Gastroesophageal sphincter (tissue), 4 donors: ENCODE results near the gene PDE2A. TPM values are rescaled to one million over a fixed set of nuclear protein-coding genes. Genes with fewer than 3 reads are reported as not detected.

Source experiments
- ATAC-seq: fragments of 150-250 bp; one replicate; pipeline ENCODE4 v1.9.1; 2016; ENCODE audit warnings: mild to moderate bottlenecking, moderate library complexity
- H3K27ac ChIP-seq, 4 donors: fragments of 200-600 bp; sonication (generic) in 3 of 4; 1 replicate in 3 of 4; 2 replicates in 1 of 4; pipeline ENCODE4 v1.5.1; 2016 to 2019
- H3K27me3 ChIP-seq: fragments of 200-600 bp; sonication (generic); one replicate; pipeline ENCODE4 v1.5.1; 2019
- H3K36me3 ChIP-seq, 2 donors: fragments of 200-600 bp; sonication (generic); one replicate each; pipeline ENCODE4 v1.5.1; 2019; ENCODE audit warnings: control low read depth in 1 of 2
- H3K4me1 ChIP-seq, 3 donors: fragments of 200-600 bp; sonication (generic); 1 replicate in 2 of 3; 2 replicates in 1 of 3; pipeline ENCODE4 v1.5.1; 2016 to 2019; ENCODE audit warnings: control low read depth in 2 of 3
- H3K4me3 ChIP-seq, 2 donors: fragments of 200-600 bp; sonication (generic); one replicate each; pipeline ENCODE4 v1.5.1; 2019; ENCODE audit warnings: mild to moderate bottlenecking in 1 of 2, moderate library complexity in 1 of 2
- H3K9me3 ChIP-seq, 3 donors: fragments of 200-600 bp; sonication (generic); one replicate each; pipeline ENCODE4 v1.5.1; 2017 to 2019; ENCODE audit warnings: control low read depth in 2 of 3
- CTCF ChIP-seq, 4 experiments: fragments of 200-600 bp in 2 of 4; fragments of 450-650 bp in 2 of 4; sonication (generic) in 1 of 4; IDR thresholded peaks; one replicate each; pipeline ENCODE4 v1.5.1; 2017 to 2019; ENCODE audit warnings: antibody characterized with exemption in 4 of 4, mild to moderate bottlenecking in 2 of 4, moderate library complexity in 2 of 4
- EP300 ChIP-seq: sonication (generic); formaldehyde crosslinking; IDR thresholded peaks from one replicate; pipeline ENCODE4 v1.6.1; 2017; ENCODE audit warnings: antibody characterized with exemption, mild to moderate bottlenecking
- POLR2A ChIP-seq, 2 donors: fragments of 450-650 bp; IDR thresholded peaks; one replicate each; pipeline ENCODE4 v1.6.1; 2017; ENCODE audit warnings: antibody characterized with exemption in 2 of 2, mild to moderate bottlenecking in 2 of 2, moderate library complexity in 1 of 2
- POLR2AphosphoS5 ChIP-seq: sonication (generic); formaldehyde crosslinking; IDR thresholded peaks from one replicate; pipeline ENCODE4 v1.6.1; 2017; ENCODE audit warnings: antibody characterized with exemption
- WGBS, 2 donors: methylation state at CpG; one replicate each; pipeline ENCODE4 v1.1.5; 2018; ENCODE audit warnings: low coverage in 1 of 2; 5-methylcytosine and 5-hydroxymethylcytosine counted together
- total RNA-seq, 4 donors: library from RNA; depleted of rRNA; stranded (reverse); fragments of >200 nt; gene quantifications; one replicate each; pipeline ENCODE4 v1.1.0, GENCODE V29; 2016

The PDE2A gene
- total RNA-seq, 4 donors from 2014 or later, result 31.6 to 54.2 (median 35.4) TPM

DNA sequence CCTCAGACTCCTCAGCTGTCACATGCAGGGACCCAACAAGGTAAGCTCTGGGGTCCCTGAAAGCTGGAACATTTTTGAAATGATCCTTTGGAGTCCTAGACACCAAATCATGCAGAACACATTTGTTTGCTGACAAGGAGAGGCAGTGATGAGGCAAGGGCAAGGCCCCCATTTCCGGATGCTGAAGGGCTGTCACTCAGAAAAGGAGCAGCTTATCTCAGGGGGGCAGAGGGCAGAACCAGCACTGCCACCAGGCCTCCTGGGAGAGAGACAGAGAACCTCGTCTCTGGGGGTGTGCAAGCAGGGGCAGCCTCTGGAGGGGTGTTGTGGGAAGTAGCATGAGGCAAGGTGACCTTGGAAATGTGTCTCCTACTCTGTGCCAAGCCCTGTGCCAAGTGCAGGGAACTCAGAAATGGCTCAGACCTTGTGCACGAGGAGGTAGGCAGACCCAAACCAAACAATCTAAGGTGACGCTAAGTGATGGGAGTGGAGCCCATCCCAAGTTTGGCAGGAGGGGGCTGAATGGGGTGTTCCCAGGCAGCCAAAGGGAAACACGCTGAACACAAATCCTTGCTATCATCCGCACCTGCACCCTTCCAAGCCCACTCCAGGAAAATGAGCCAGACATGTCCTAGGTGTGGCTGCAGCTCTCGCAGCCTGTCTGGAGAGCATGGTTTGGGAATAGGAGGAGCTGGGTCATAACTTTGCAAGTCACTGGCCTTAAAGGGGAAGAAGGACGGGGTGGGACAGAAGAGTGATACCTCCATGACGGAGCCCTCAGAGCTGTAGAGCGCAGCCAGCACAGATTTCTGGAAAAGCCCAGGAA lies 94.2 kb downstream of the PDE2A start:
- Histone ChIP-seq H3K9me3 (no peaks in the 10 kb centered on the region), H3K27ac (no peak overlapping the region), H3K4me1 (peaks cover 0 to 10% (median 0%) of the 10 kb centered on the region in 3 donors), H3K4me3 (no peak overlapping the region), H3K27me3 (peaks cover 11% of the 10 kb centered on the region), H3K36me3 (peaks cover 0 to 96% of the 10 kb centered on the region in 2 donors)
- no peak for ATAC-seq
- TF ChIP-seq POLR2A (IDR thresholded peaks at IDR 0.05), result no peak
- TF ChIP-seq EP300, result no peak
- no peak for TF ChIP-seq CTCF (IDR thresholded peaks at IDR 0.05)
- no peak for TF ChIP-seq POLR2AphosphoS5
- 70 to 83% methylated on average over 4 to 9 of the region's 10 CpGs for WGBS, 2 donors

DNA sequence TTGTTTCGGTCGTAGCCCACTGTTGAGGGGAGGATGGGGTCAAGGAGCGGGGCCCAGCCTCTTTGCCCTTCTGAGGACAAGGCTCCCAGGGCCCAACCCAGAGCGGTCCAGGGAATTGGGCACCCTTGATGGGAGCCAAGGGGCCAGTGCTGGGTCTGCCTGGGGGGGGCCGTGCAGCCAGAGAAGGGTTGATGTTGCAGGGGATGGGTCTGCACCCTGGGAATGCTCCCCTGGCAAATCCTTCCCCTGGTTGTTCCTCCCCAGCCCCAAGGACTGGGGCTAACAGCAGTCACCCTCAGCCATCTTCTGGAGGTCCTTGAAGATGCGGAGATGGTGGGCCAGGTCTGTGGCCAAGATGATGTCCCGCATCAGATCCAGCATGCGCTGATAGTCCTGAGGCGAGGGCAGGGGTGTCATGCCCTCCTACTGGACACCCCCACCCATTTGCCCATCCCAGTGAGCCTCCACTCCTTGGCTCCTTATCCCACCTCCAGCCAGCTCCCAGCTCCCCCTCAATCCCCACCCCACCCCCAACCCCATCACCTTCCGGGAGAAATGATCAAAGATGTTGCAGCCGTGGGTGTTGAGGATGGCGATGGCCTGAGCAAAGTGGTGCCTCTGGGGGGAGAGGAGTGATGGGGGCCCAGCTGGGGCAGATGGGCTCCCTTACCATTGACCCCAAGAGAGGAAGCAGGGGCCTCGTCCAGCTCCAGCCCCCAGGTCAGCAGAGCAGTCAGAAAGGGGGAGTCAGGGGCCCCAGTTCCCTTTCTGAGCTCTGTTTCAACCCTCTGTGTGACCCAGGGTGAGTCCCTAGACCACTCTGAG lies 95.0 kb downstream of the PDE2A start:
- H3K27me3 ChIP-seq, result peaks cover 3% of the 10 kb centered on the region
- TF ChIP-seq CTCF (IDR thresholded peaks at IDR 0.05), result no peak
- no peak for TF ChIP-seq EP300
- TF ChIP-seq POLR2AphosphoS5, result no peak
- no peak for TF ChIP-seq POLR2A (IDR thresholded peaks at IDR 0.05)
- no peak overlapping the region for H3K4me3 ChIP-seq
- no peak overlapping the region for H3K27ac ChIP-seq
- H3K4me1 ChIP-seq, result peaks cover 0 to 2% (median 0%) of the 10 kb centered on the region in 3 donors
- H3K9me3 ChIP-seq, result no peaks in the 10 kb centered on the region
- H3K36me3 ChIP-seq, result peaks cover 0 to 88% of the 10 kb centered on the region in 2 donors
- 80% methylated on average over 1 of the region's 13 CpGs; no CpG with 5 or more reads in 1 of the 2 donors for WGBS, 2 donors
- ATAC-seq, result no peak

- no peaks in the 10 kb centered on the region for H3K27me3 ChIP-seq
- H3K9me3 ChIP-seq, result no peaks in the 10 kb centered on the region
- TF ChIP-seq POLR2AphosphoS5 (no peak), CTCF (IDR thresholded peaks at IDR 0.05) (no peak), POLR2A (IDR thresholded peaks at IDR 0.05) (no peak), EP300 (no peak)
- H3K36me3 ChIP-seq, result peaks cover 0 to 82% of the 10 kb centered on the region in 2 donors
- WGBS, 2 donors, result 50% methylated on average over 1 of the region's 5 CpGs; no CpG with 5 or more reads in 1 of the 2 donors
- H3K4me1 ChIP-seq, result peaks cover 0 to 2% (median 0%) of the 10 kb centered on the region in 3 donors
- no peak for ATAC-seq
- no peak overlapping the region for H3K4me3 ChIP-seq
- H3K27ac ChIP-seq, result no peak overlapping the region
These were observed 95.7 kb downstream of the PDE2A start for GRCh38 chr11:72578566-72578965.

DNA sequence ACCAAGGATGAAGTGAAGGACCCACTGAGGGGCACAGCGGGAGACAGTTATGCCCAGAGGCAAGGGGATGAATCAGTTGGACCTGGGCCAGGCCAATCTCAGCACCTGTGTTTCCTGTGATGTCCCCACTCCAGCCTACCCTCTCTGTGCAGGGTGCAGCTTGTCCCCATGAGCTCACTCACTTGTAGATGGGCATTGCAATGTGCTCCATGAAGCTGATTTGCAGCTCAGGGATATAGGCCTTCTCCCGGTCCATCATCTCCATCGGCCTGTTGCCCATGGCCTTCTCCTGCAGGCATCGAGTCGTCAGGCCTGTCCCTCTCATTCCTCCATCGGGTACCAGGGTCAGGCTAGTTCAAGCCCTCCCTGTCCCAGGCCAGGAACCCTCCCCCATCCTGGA lies 96.2 kb downstream of the PDE2A start:
- Histone ChIP-seq H3K27me3 (no peaks in the 10 kb centered on the region), H3K4me1 (peaks cover 0 to 7% (median 0%) of the 10 kb centered on the region in 3 donors), H3K27ac (no peak overlapping the region), H3K4me3 (no peak overlapping the region), H3K9me3 (no peaks in the 10 kb centered on the region), H3K36me3 (peaks cover 0 to 77% of the 10 kb centered on the region in 2 donors)
- WGBS, 2 donors, result 60 to 94% methylated on average over 1 to 5 of the region's 6 CpGs
- ATAC-seq, result no peak
- TF ChIP-seq POLR2AphosphoS5 (no peak), POLR2A (IDR thresholded peaks at IDR 0.05) (no peak), EP300 (no peak), CTCF (IDR thresholded peaks at IDR 0.05) (no peak)
